CD14-positive monocyte (primary cell): ENCODE data around the gene DGKI. TPM values are rescaled to one million over a fixed set of nuclear protein-coding genes. Genes with fewer than 3 reads are reported as not detected.

Source experiments
- DNase-seq, 3 donors: peaks; one replicate each; pipeline ENCODE4 v3.0.0-alpha.2; 2011 to 2022
- H2AFZ ChIP-seq: 2 replicates; pipeline ENCODE4 v1.6.0; 2012; ENCODE audit warnings: mild to moderate bottlenecking, low read depth, low read length, inconsistent platforms; ENCODE audit not compliant: insufficient read depth, poor library complexity, severe bottlenecking
- H3K27ac ChIP-seq, 2 donors: 1 replicate in 1 of 2; 2 replicates in 1 of 2; pipeline ENCODE4 v1.5.1; 2012 to 2013; ENCODE audit warnings: low read length in 2 of 2, control low read depth in 1 of 2, inconsistent platforms in 1 of 2, low read depth in 1 of 2, mild to moderate bottlenecking in 1 of 2
- H3K27me3 ChIP-seq, 2 donors: one replicate each; pipeline versions ENCODE4 v1.6.0 to v1.6.1; 2011 to 2013; ENCODE audit warnings: low read length in 2 of 2; ENCODE audit not compliant: control insufficient read depth in 2 of 2, insufficient read depth in 2 of 2
- H3K36me3 ChIP-seq, 2 donors: replicated peaks in 1 of 2; 1 replicate in 1 of 2; 2 replicates in 1 of 2; pipeline versions ENCODE4 v1.5.1 to v1.6.1; 2012 to 2013; ENCODE audit warnings: low read length in 2 of 2, control low read depth in 1 of 2, inconsistent platforms in 1 of 2, mild to moderate bottlenecking in 1 of 2; ENCODE audit not compliant: insufficient read depth in 2 of 2, control insufficient read depth in 1 of 2
- H3K4me1 ChIP-seq, 2 donors: 1 replicate in 1 of 2; 2 replicates in 1 of 2; pipeline versions ENCODE4 v1.5.1 to v1.6.1; 2012 to 2013; ENCODE audit warnings: low read length in 2 of 2, control low read depth in 1 of 2, inconsistent platforms in 1 of 2, mild to moderate bottlenecking in 1 of 2, moderate library complexity in 1 of 2; ENCODE audit not compliant: insufficient read depth in 2 of 2, control insufficient read depth in 1 of 2
- H3K4me2 ChIP-seq: replicated peaks from 2 replicates; pipeline ENCODE3; 2012; ENCODE audit warnings: low read length, moderate library complexity, mild to moderate bottlenecking; ENCODE audit not compliant: poor library complexity, severe bottlenecking; ENCODE audit errors: extremely low read depth
- H3K4me3 ChIP-seq, 3 experiments: fragments of 200-600 bp in 1 of 3; sonication (generic) in 1 of 3; replicated peaks in 1 of 3; 1 replicate in 2 of 3; 2 replicates in 1 of 3; pipeline ENCODE4 v1.5.1; 2011 to 2013; ENCODE audit warnings: low read length in 3 of 3, mild to moderate bottlenecking in 3 of 3, control low read depth in 2 of 3, low read depth in 2 of 3, inconsistent platforms in 1 of 3, moderate library complexity in 1 of 3
- H3K79me2 ChIP-seq: 2 replicates; pipeline ENCODE4 v1.6.0; 2012; ENCODE audit warnings: mild to moderate bottlenecking, control low read depth, inconsistent platforms, low read length, moderate library complexity; ENCODE audit not compliant: insufficient read depth
- H3K9ac ChIP-seq: 2 replicates; pipeline ENCODE4 v1.6.0; 2017; ENCODE audit warnings: low read length, mild to moderate bottlenecking; ENCODE audit not compliant: insufficient read depth, poor library complexity, severe bottlenecking
- H3K9me3 ChIP-seq, 2 donors: replicated peaks in 1 of 2; 1 replicate in 1 of 2; 2 replicates in 1 of 2; pipeline versions ENCODE4 v1.5.1 to v1.6.1; 2012 to 2013; ENCODE audit warnings: low read length in 2 of 2, control low read depth in 1 of 2; ENCODE audit not compliant: control insufficient read depth in 1 of 2, insufficient read depth in 1 of 2
- H4K20me1 ChIP-seq: 2 replicates; pipeline ENCODE4 v1.6.0; 2012; ENCODE audit warnings: mild to moderate bottlenecking, low read length, control low read depth, moderate library complexity; ENCODE audit not compliant: insufficient read depth
- H3K27ac Mint-ChIP-seq, 7 donors: one replicate each; pipeline ENCODE4 v1.8.0; 2020; ENCODE audit warnings: mild to moderate bottlenecking in 7 of 7, mixed read lengths in 7 of 7, moderate library complexity in 6 of 7, inconsistent platforms in 2 of 7
- H3K27me3 Mint-ChIP-seq, 3 donors: one replicate each; pipeline ENCODE4 v1.8.0; 2021 to 2022; ENCODE audit warnings: low read depth in 3 of 3, mild to moderate bottlenecking in 3 of 3, mixed read lengths in 3 of 3, moderate library complexity in 3 of 3, inconsistent platforms in 1 of 3
- H3K36me3 Mint-ChIP-seq, 2 donors: one replicate each; pipeline ENCODE4 v1.8.0; 2020; ENCODE audit warnings: mixed read lengths in 2 of 2, inconsistent platforms in 1 of 2, mild to moderate bottlenecking in 1 of 2
- H3K4me1 Mint-ChIP-seq: one replicate; pipeline ENCODE4 v1.8.0; 2020; ENCODE audit warnings: mild to moderate bottlenecking, mixed read lengths
- H3K4me3 Mint-ChIP-seq, 2 donors: one replicate each; pipeline ENCODE4 v1.8.0; 2020; ENCODE audit warnings: mild to moderate bottlenecking in 2 of 2, mixed read lengths in 2 of 2, moderate library complexity in 1 of 2
- H3K9me3 Mint-ChIP-seq, 7 donors: one replicate each; pipeline ENCODE4 v1.8.0; 2020 to 2022; ENCODE audit warnings: mixed read lengths in 7 of 7, mild to moderate bottlenecking in 6 of 7, moderate library complexity in 6 of 7, inconsistent platforms in 2 of 7
- CTCF ChIP-seq: fragments of 200-600 bp; IDR thresholded peaks from one replicate; pipeline ENCODE4 v1.8.0; 2022; ENCODE audit warnings: antibody characterized with exemption, mild to moderate bottlenecking
- WGBS: methylation state at CpG from one replicate; pipeline ENCODE4 v1.1.5; 2013; ENCODE audit warnings: missing lambda C conversion rate; ENCODE audit not compliant: insufficient coverage; 5-methylcytosine and 5-hydroxymethylcytosine counted together
- intact Hi-C, 2 donors: fragments of 100-400 bp; cut with micrococcal nuclease; formaldehyde crosslinking; loops; one replicate each; pipeline versions ENCODE4 v1.15.0 to v1.15.1; 2023
- polyA plus RNA-seq, 3 donors: library from polyadenylated mRNA; depleted of rRNA in 1 of 3; unstranded in 2 of 3; stranded (reverse) in 1 of 3; fragments of 300-500 nt in 2 of 3; fragments of >200 nt in 1 of 3; fragmentation: Illumina TruSeq in 2 of 3; gene quantifications; 1 replicate in 2 of 3; 2 replicates in 1 of 3; pipeline ENCODE4 v1.2.3, GENCODE V29; 2012 to 2021

Gene DGKI
- polyA plus RNA-seq, 3 donors = not detected

GRCh38 chr7:137492889-137493288 is 353.9 kb downstream of the DGKI start:
- Histone ChIP-seq H4K20me1 (no peaks in the 10 kb centered on the region), H3K9me3 (peaks cover 4 to 9% of the 10 kb centered on the region in 2 donors), H3K9ac (no peak overlapping the region), H3K27me3 (no peaks in the 10 kb centered on the region), H2AFZ (no peak overlapping the region), H3K79me2 (no peaks in the 10 kb centered on the region), H3K4me3 (no peak overlapping the region), H3K27ac (no peak overlapping the region), H3K36me3 (no peaks in the 10 kb centered on the region), H3K4me2 (no peak overlapping the region), H3K4me1 (no peaks in the 10 kb centered on the region)
- WGBS = 98% methylated on average over 6 of the region's 6 CpGs
- H3K27me3 Mint-ChIP-seq = peaks cover 0 to 4% (median 1%) of the 10 kb centered on the region in 3 donors
- H3K4me3 Mint-ChIP-seq = no peak overlapping the region
- no peaks in the 10 kb centered on the region for H3K36me3 Mint-ChIP-seq
- no peak for TF ChIP-seq CTCF
- intact Hi-C loops = no loop called here
- no peaks in the 10 kb centered on the region for H3K4me1 Mint-ChIP-seq
- peaks cover 7 to 15% (median 13%) of the 10 kb centered on the region in 7 donors for H3K9me3 Mint-ChIP-seq
- no peak overlapping the region for H3K27ac Mint-ChIP-seq
- DNase-seq = no peak

- no CpG with 5 or more reads among the region's 2 CpGs for WGBS
Observed at GRCh38 chr7:137489880-137490279, 356.9 kb downstream of the DGKI start.

More at GRCh38 chr7:137489880-137490279, 356.9 kb downstream of the DGKI start:
- Histone ChIP-seq H3K79me2 (no peaks in the 10 kb centered on the region), H3K36me3 (no peaks in the 10 kb centered on the region), H3K4me2 (no peak overlapping the region), H2AFZ (no peak overlapping the region), H3K4me1 (no peaks in the 10 kb centered on the region), H3K27ac (no peak overlapping the region), H4K20me1 (no peaks in the 10 kb centered on the region), H3K9ac (no peak overlapping the region), H3K9me3 (peaks cover 4 to 9% of the 10 kb centered on the region in 2 donors), H3K27me3 (no peaks in the 10 kb centered on the region), H3K4me3 (no peak overlapping the region)
- no peak for DNase-seq
- H3K36me3 Mint-ChIP-seq = no peaks in the 10 kb centered on the region
- H3K27ac Mint-ChIP-seq = no peak overlapping the region
- no peak for TF ChIP-seq CTCF
- no peak overlapping the region for H3K4me3 Mint-ChIP-seq
- intact Hi-C loops = no loop called here
- H3K27me3 Mint-ChIP-seq = peaks cover 0 to 1% (median 0%) of the 10 kb centered on the region in 3 donors
- peaks cover 6 to 12% (median 7%) of the 10 kb centered on the region in 7 donors for H3K9me3 Mint-ChIP-seq
- no peaks in the 10 kb centered on the region for H3K4me1 Mint-ChIP-seq
